ENCODE data around the gene VAMP7. TPM values are rescaled to one million over a fixed set of nuclear protein-coding genes. Genes with fewer than 3 reads are reported as not detected.

VAMP7 gene
- total RNA-seq, 2 donors from 2014 or later = 26.5 to 38.7 TPM

DNA sequence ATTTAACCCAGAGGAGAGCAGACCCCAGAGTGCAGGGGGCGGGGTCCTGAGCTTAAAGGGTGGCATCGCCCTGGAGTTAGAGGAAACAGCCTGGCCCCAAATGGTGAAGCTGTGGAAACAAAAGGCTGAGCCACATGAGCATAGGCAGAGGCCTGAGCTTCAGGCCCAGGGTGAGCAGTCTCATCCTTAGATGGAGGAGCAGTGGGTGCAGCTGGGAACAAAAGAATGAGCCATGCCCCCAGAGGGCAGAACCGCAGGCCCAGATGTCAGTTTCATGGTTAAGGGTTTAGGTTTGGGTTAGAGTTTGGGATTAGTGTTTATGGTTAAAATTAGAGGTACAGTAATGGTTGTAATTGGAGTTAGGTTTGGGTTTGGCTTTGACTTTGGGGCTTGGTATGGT, 71.9 kb downstream of the VAMP7 start:
- no peak overlapping the region for H3K27ac ChIP-seq (ENCODE audit: low read depth, low read length)
- Mint-ChIP-seq H3K36me3 (ENCODE audit: low read depth) (peaks cover 4% of the 10 kb centered on the region), H3K4me3 (no peak overlapping the region), H3K4me1 (peaks cover 7% of the 10 kb centered on the region), H3K27me3 (ENCODE audit: insufficient read depth) (no peaks in the 10 kb centered on the region), H3K9me3 (peaks cover 29% of the 10 kb centered on the region), H3K27ac (no peak overlapping the region)
- H3K36me3 ChIP-seq (ENCODE audit: control insufficient read depth, insufficient read depth, low read length) = no peaks in the 10 kb centered on the region
- H3K9me3 ChIP-seq (ENCODE audit: control insufficient read depth, low read length) = peaks cover 49% of the 10 kb centered on the region
- H3K27me3 ChIP-seq (ENCODE audit: control insufficient read depth, insufficient read depth, low read length, poor library complexity, severe bottlenecking) = no peaks in the 10 kb centered on the region
- TF ChIP-seq, protein P1, sequence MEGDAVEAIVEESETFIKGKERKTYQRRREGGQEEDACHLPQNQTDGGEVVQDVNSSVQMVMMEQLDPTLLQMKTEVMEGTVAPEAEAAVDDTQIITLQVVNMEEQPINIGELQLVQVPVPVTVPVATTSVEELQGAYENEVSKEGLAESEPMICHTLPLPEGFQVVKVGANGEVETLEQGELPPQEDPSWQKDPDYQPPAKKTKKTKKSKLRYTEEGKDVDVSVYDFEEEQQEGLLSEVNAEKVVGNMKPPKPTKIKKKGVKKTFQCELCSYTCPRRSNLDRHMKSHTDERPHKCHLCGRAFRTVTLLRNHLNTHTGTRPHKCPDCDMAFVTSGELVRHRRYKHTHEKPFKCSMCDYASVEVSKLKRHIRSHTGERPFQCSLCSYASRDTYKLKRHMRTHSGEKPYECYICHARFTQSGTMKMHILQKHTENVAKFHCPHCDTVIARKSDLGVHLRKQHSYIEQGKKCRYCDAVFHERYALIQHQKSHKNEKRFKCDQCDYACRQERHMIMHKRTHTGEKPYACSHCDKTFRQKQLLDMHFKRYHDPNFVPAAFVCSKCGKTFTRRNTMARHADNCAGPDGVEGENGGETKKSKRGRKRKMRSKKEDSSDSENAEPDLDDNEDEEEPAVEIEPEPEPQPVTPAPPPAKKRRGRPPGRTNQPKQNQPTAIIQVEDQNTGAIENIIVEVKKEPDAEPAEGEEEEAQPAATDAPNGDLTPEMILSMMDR (conservative IDR thresholded peaks at IDR 0.05) = no peak
- H3K4me3 ChIP-seq (ENCODE audit: low read length) = no peak overlapping the region
- WGBS, 2 experiments (ENCODE audit: insufficient coverage in 1 of 2, insufficient read length in 1 of 2) = 76 to 90% methylated on average over 2 to 3 of the region's 3 CpGs
- H3K9ac ChIP-seq (ENCODE audit: extremely low read depth, low read length, poor library complexity, severe bottlenecking) = no peak overlapping the region
- no peak for DNase-seq
- H3K4me1 ChIP-seq (ENCODE audit: control insufficient read depth, insufficient read depth, low read length) = no peaks in the 10 kb centered on the region

DNA sequence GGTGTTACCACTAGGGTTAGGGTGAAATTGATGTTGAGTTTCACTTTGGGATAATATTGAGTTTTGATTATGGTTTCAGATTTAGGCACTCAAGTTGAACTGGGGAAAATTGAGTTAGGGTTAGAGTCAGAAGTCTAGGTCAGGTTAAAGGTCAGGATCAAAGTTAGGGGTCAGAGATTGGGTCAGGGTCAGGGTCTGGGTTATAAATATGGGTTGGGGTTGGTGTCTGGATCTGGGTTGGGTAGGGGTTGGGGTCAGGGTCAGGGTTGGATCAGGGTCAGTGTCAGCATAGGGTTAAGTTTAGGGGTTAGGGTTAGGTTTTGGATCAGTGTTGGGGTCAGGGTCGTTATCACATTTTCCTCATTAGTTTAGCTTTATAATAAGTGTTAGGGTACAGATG, 73.6 kb downstream of the VAMP7 start:
- Mint-ChIP-seq H3K4me3 (no peak overlapping the region), H3K27me3 (ENCODE audit: insufficient read depth) (no peaks in the 10 kb centered on the region), H3K36me3 (ENCODE audit: low read depth) (peaks cover 4% of the 10 kb centered on the region), H3K4me1 (peaks cover 7% of the 10 kb centered on the region), H3K27ac (no peak overlapping the region), H3K9me3 (peaks cover 34% of the 10 kb centered on the region)
- no peak for DNase-seq
- H3K9me3 ChIP-seq (ENCODE audit: control insufficient read depth, low read length) = peaks cover 46% of the 10 kb centered on the region
- H3K4me3 ChIP-seq (ENCODE audit: low read length) = no peak overlapping the region
- H3K27ac ChIP-seq (ENCODE audit: low read depth, low read length) = no peak overlapping the region
- 50% methylated on average over 1 of the region's 1 CpG; no CpG with 5 or more reads in 1 of the 2 experiments for WGBS, 2 experiments (ENCODE audit: insufficient coverage in 1 of 2, insufficient read length in 1 of 2)
- H3K27me3 ChIP-seq (ENCODE audit: control insufficient read depth, insufficient read depth, low read length, poor library complexity, severe bottlenecking) = no peaks in the 10 kb centered on the region
- TF ChIP-seq, protein P1 (conservative IDR thresholded peaks at IDR 0.05) = no peak
- no peaks in the 10 kb centered on the region for H3K36me3 ChIP-seq (ENCODE audit: control insufficient read depth, insufficient read depth, low read length)
- H3K4me1 ChIP-seq (ENCODE audit: control insufficient read depth, insufficient read depth, low read length) = no peaks in the 10 kb centered on the region
- H3K9ac ChIP-seq (ENCODE audit: extremely low read depth, low read length, poor library complexity, severe bottlenecking) = no peak overlapping the region

DNA sequence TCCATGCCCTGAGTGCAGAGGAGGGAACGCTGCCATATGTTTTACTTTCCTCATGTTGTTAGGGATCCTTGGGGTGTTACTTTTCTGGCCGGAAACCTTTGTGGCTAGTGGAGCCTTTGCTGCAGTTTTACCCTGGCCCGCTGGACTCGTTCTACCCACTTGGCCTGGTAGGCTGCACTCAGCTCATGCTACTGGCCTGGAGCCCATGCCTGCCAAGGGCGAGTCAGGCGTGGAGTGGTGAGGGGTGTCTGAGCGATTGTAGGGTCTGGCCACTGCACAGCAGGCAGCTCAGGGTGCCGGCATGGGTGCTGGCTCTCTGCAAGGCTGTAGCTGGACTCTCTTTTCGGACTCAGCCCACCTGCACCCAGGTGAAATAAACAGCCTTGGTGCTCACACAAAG, 75.0 kb downstream of the VAMP7 start:
- H3K27me3 ChIP-seq (ENCODE audit: control insufficient read depth, insufficient read depth, low read length, poor library complexity, severe bottlenecking) = no peaks in the 10 kb centered on the region
- peaks cover 7% of the 10 kb centered on the region for H3K4me1 Mint-ChIP-seq
- no peak overlapping the region for H3K4me3 Mint-ChIP-seq
- WGBS, 2 experiments (ENCODE audit: insufficient coverage in 1 of 2, insufficient read length in 1 of 2) = 80 to 88% methylated on average over 6 to 9 of the region's 9 CpGs
- no peak overlapping the region for H3K9ac ChIP-seq (ENCODE audit: extremely low read depth, low read length, poor library complexity, severe bottlenecking)
- no peak for DNase-seq
- TF ChIP-seq, protein P1 (conservative IDR thresholded peaks at IDR 0.05) = no peak
- no peak overlapping the region for H3K27ac ChIP-seq (ENCODE audit: low read depth, low read length)
- peaks cover 45% of the 10 kb centered on the region for H3K9me3 Mint-ChIP-seq
- no peaks in the 10 kb centered on the region for H3K27me3 Mint-ChIP-seq (ENCODE audit: insufficient read depth)
- H3K27ac Mint-ChIP-seq = no peak overlapping the region
- H3K36me3 ChIP-seq (ENCODE audit: control insufficient read depth, insufficient read depth, low read length) = no peaks in the 10 kb centered on the region
- H3K9me3 ChIP-seq (ENCODE audit: control insufficient read depth, low read length) = peaks cover 42% of the 10 kb centered on the region
- peaks cover 4% of the 10 kb centered on the region for H3K36me3 Mint-ChIP-seq (ENCODE audit: low read depth)
- H3K4me3 ChIP-seq (ENCODE audit: low read length) = no peak overlapping the region
- H3K4me1 ChIP-seq (ENCODE audit: control insufficient read depth, insufficient read depth, low read length) = no peaks in the 10 kb centered on the region
